ENCODE measurements around the gene PTPRZ1. TPM values are rescaled to one million over a fixed set of nuclear protein-coding genes. Genes with fewer than 3 reads are reported as not detected.

PTPRZ1 gene
- total RNA-seq, 1 experiment from 2014 or later: 0.58 TPM

DNA sequence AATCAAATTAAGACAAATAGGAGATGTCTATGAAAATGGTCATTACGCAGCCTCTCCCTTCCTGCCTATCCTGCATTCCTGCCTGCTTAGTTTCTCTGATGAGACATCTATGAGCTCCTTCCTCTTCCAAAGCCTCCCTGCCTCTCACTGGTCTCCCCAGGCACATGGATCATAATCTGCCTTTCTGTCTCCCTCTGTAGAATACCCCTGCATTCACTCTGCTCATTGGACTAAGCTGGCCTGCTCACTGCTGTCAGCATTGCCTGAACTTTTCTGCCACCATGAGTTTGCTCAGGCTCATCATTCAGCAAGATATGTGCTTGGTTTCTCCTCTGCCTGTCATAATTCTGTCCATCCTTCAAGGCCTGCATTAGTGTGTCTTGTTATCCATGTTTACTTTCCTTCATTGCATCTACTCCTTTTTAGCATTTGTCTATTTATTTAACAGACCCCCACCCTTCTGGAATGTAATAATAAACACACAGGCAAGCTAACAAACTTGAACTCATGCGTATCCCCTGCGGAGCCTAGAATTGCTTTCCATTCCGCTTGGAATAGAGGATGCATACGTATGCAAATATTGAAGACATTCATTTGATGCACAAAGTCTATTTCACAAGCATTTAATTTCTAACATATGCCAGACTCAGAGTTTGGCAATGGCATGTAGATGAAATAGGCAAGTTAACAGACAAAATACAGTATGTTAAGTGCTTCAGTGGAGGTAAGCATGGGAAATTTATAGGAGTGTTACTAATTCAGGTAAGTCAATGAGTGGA lies 88.3 kb downstream of the PTPRZ1 start:
- no peaks in the 10 kb centered on the region for H3K36me3 ChIP-seq (ENCODE audit: insufficient read depth, low read length, poor library complexity, severe bottlenecking)
- no peak overlapping the region for H3K27ac ChIP-seq (ENCODE audit: low read depth, low read length, poor library complexity, severe bottlenecking)
- ChIA-PET CTCF (no interaction called here), POLR2A (ENCODE audit: low non-redundant PET) (no interaction called here)
- H3K9me3 ChIP-seq (ENCODE audit: low read depth, low read length, poor library complexity, severe bottlenecking): no peaks in the 10 kb centered on the region
- intact Hi-C loops (cut with micrococcal nuclease; ENCODE audit: unreplicated experiment): no loop called here
- no peaks in the 10 kb centered on the region for H3K4me1 ChIP-seq (ENCODE audit: insufficient read depth, low read length, poor library complexity, severe bottlenecking)
- peak; percentile 33 for DNase-seq (ENCODE audit: low spot score)
- peaks cover 4% of the 10 kb centered on the region for H3K27me3 ChIP-seq (replicated peaks; ENCODE audit: insufficient read depth, low read depth, low read length, poor library complexity)
- no TSS peak for BruUV-seq (replicated peaks)
- H3K4me3 ChIP-seq (ENCODE audit: low read depth, low read length, poor library complexity, severe bottlenecking): no peak overlapping the region
- no peak for TF ChIP-seq EZH2 (IDR thresholded peaks at IDR 0.05; ENCODE audit: borderline replicate concordance, low read depth, low read length, poor library complexity, severe bottlenecking)
- TF ChIP-seq, protein P1, sequence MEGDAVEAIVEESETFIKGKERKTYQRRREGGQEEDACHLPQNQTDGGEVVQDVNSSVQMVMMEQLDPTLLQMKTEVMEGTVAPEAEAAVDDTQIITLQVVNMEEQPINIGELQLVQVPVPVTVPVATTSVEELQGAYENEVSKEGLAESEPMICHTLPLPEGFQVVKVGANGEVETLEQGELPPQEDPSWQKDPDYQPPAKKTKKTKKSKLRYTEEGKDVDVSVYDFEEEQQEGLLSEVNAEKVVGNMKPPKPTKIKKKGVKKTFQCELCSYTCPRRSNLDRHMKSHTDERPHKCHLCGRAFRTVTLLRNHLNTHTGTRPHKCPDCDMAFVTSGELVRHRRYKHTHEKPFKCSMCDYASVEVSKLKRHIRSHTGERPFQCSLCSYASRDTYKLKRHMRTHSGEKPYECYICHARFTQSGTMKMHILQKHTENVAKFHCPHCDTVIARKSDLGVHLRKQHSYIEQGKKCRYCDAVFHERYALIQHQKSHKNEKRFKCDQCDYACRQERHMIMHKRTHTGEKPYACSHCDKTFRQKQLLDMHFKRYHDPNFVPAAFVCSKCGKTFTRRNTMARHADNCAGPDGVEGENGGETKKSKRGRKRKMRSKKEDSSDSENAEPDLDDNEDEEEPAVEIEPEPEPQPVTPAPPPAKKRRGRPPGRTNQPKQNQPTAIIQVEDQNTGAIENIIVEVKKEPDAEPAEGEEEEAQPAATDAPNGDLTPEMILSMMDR (conservative IDR thresholded peaks at IDR 0.05; ENCODE audit: low read depth, low read length): no peak

DNA sequence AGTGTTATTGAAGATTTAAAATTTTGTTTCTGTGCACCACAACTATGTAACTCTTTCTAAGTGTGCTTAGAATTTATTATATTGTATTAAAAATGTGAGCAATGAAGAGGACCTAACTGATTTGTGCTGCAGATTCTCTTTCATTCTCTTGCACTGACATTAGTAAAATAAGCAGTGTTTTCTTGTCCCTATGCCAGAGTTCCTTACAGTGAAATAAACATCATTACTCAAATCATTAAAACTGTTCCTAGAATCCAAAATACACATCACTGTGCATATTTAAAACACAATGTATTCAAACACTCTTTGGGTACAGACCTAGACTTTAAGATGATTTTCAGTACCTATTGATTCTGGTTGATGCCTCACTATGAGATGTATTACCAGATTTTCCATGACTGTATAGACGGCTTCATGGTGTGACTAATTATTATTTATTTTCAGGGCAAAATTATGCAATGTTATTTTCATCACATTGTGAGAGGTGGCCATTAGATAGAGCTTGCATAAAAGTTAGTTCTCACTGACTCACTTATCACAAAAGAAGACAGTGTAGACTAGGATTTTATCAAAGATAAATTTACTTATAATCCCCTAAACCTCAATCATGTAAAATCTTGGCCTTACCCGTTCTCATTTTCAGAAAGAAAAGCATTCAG lies 93.4 kb downstream of the PTPRZ1 start:
- Histone ChIP-seq H3K27ac (ENCODE audit: low read depth, low read length, poor library complexity, severe bottlenecking) (no peak overlapping the region), H3K4me3 (ENCODE audit: low read depth, low read length, poor library complexity, severe bottlenecking) (no peak overlapping the region), H3K27me3 (replicated peaks; ENCODE audit: insufficient read depth, low read depth, low read length, poor library complexity) (no peaks in the 10 kb centered on the region), H3K4me1 (ENCODE audit: insufficient read depth, low read length, poor library complexity, severe bottlenecking) (no peaks in the 10 kb centered on the region), H3K36me3 (ENCODE audit: insufficient read depth, low read length, poor library complexity, severe bottlenecking) (no peaks in the 10 kb centered on the region), H3K9me3 (ENCODE audit: low read depth, low read length, poor library complexity, severe bottlenecking) (no peaks in the 10 kb centered on the region)
- no peak for TF ChIP-seq EZH2 (IDR thresholded peaks at IDR 0.05; ENCODE audit: borderline replicate concordance, low read depth, low read length, poor library complexity, severe bottlenecking)
- TF ChIP-seq, protein P1 (conservative IDR thresholded peaks at IDR 0.05; ENCODE audit: low read depth, low read length): no peak
- BruUV-seq (replicated peaks): no TSS peak
- intact Hi-C loops (cut with micrococcal nuclease; ENCODE audit: unreplicated experiment): no loop called here
- no peak for DNase-seq (ENCODE audit: low spot score)
- ChIA-PET CTCF (no interaction called here), POLR2A (ENCODE audit: low non-redundant PET) (no interaction called here)

DNA sequence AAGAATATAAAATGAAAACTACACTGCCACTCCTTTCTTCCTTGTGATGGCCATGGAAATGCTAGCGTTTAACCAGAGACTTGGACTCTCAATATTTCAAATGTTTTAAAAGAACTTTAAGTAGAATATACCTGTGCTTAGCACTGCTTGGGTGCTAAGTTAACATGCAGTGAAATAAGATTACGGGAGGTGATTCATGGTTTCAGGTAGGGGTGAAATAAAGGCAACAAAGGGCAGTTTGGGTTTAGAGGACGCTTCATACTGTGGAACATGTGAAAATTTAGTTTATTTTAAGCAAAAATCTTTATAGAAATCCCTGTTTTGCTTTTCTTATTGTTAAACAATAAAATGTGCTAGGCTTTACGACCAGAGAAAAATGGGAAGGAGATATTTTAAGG lies 94.0 kb downstream of the PTPRZ1 start:
- Histone ChIP-seq H3K4me3 (ENCODE audit: low read depth, low read length, poor library complexity, severe bottlenecking) (no peak overlapping the region), H3K27me3 (replicated peaks; ENCODE audit: insufficient read depth, low read depth, low read length, poor library complexity) (no peaks in the 10 kb centered on the region), H3K27ac (ENCODE audit: low read depth, low read length, poor library complexity, severe bottlenecking) (no peak overlapping the region), H3K4me1 (ENCODE audit: insufficient read depth, low read length, poor library complexity, severe bottlenecking) (no peaks in the 10 kb centered on the region), H3K36me3 (ENCODE audit: insufficient read depth, low read length, poor library complexity, severe bottlenecking) (no peaks in the 10 kb centered on the region), H3K9me3 (ENCODE audit: low read depth, low read length, poor library complexity, severe bottlenecking) (no peaks in the 10 kb centered on the region)
- ChIA-PET CTCF (no interaction called here), POLR2A (ENCODE audit: low non-redundant PET) (no interaction called here)
- intact Hi-C loops (cut with micrococcal nuclease; ENCODE audit: unreplicated experiment): no loop called here
- TF ChIP-seq, protein P1 (conservative IDR thresholded peaks at IDR 0.05; ENCODE audit: low read depth, low read length): no peak
- no peak for TF ChIP-seq EZH2 (IDR thresholded peaks at IDR 0.05; ENCODE audit: borderline replicate concordance, low read depth, low read length, poor library complexity, severe bottlenecking)
- DNase-seq (ENCODE audit: low spot score): no peak
- BruUV-seq (replicated peaks): no TSS peak

Measured in A673 (cell line).